CD8-positive, alpha-beta memory T cell (primary cell): ENCODE measurements around the gene CDKL2. TPM values are rescaled to one million over a fixed set of nuclear protein-coding genes. Genes with fewer than 3 reads are reported as not detected.
"Not testable (repeated sequence)": the region's sequence is repeated elsewhere in the genome, so short reads cannot be mapped to it uniquely, and the experiment has no call there.

Source experiments
- CTCF ChIA-PET: fragments of 350-600 bp; sonication (Branson Sonifier 250); formaldehyde crosslinking; loops from one replicate; lab custom pipeline; 2021; ENCODE audit warnings: antibody characterized with exemption; lab: Charles Lee
- POLR2A ChIA-PET: fragments of 350-600 bp; sonication (Branson Sonifier 250); formaldehyde crosslinking; loops from one replicate; lab custom pipeline; 2021; ENCODE audit warnings: antibody characterized with exemption; lab: Charles Lee
- DNase-seq, 5 donors: peaks; one replicate each; pipeline versions ENCODE4 v3.0.0 to v3.0.0-alpha.2; 2020 to 2022; ENCODE audit warnings: mixed read lengths in 1 of 5
- H3K27ac ChIP-seq: one replicate; pipeline ENCODE4 v1.7.0; 2013; ENCODE audit warnings: low read depth, mild to moderate bottlenecking, low read length, moderate library complexity
- H3K27me3 ChIP-seq: 2 replicates; pipeline ENCODE4 v1.7.0; 2013; ENCODE audit warnings: low read length, mild to moderate bottlenecking; ENCODE audit not compliant: insufficient read depth, poor library complexity, severe bottlenecking
- H3K36me3 ChIP-seq: 2 replicates; pipeline ENCODE4 v1.7.0; 2013; ENCODE audit warnings: mild to moderate bottlenecking, low read length, moderate library complexity; ENCODE audit not compliant: insufficient read depth
- H3K4me1 ChIP-seq: 2 replicates; pipeline ENCODE4 v1.7.0; 2013; ENCODE audit warnings: mild to moderate bottlenecking, low read length, moderate library complexity; ENCODE audit not compliant: insufficient read depth
- H3K4me3 ChIP-seq: 2 replicates; pipeline ENCODE4 v1.7.0; 2013; ENCODE audit warnings: mild to moderate bottlenecking, low read length
- H3K9me3 ChIP-seq: 2 replicates; pipeline ENCODE4 v1.7.0; 2013; ENCODE audit warnings: mild to moderate bottlenecking, low read length
- H3K27ac Mint-ChIP-seq, 8 donors: one replicate each; pipeline ENCODE4 v1.8.0; 2020 to 2021; ENCODE audit warnings: mixed read lengths in 8 of 8, mild to moderate bottlenecking in 6 of 8, inconsistent platforms in 3 of 8, moderate library complexity in 3 of 8
- H3K27me3 Mint-ChIP-seq, 2 donors: one replicate each; pipeline ENCODE4 v1.8.0; 2020 to 2021; ENCODE audit warnings: mixed read lengths in 2 of 2, mild to moderate bottlenecking in 1 of 2, moderate library complexity in 1 of 2
- H3K36me3 Mint-ChIP-seq, 3 donors: one replicate each; pipeline ENCODE4 v1.8.0; 2020 to 2021; ENCODE audit warnings: mixed read lengths in 3 of 3, inconsistent platforms in 1 of 3, mild to moderate bottlenecking in 1 of 3
- H3K4me1 Mint-ChIP-seq, 3 donors: one replicate each; pipeline ENCODE4 v1.8.0; 2020 to 2021; ENCODE audit warnings: mixed read lengths in 3 of 3, inconsistent platforms in 1 of 3, mild to moderate bottlenecking in 1 of 3
- H3K4me3 Mint-ChIP-seq, 7 donors: one replicate each; pipeline ENCODE4 v1.8.0; 2020 to 2021; ENCODE audit warnings: mixed read lengths in 7 of 7, mild to moderate bottlenecking in 6 of 7, moderate library complexity in 4 of 7, inconsistent platforms in 2 of 7
- H3K9me3 Mint-ChIP-seq, 5 donors: one replicate each; pipeline ENCODE4 v1.8.0; 2020 to 2022; ENCODE audit warnings: mixed read lengths in 5 of 5, mild to moderate bottlenecking in 3 of 5, moderate library complexity in 2 of 5, inconsistent platforms in 1 of 5
- polyA plus RNA-seq: library from polyadenylated mRNA; unstranded; fragments of 300-500 nt; fragmentation: Illumina TruSeq; gene quantifications from one replicate; pipeline ENCODE4 v1.2.3, GENCODE V29; 2021
- total RNA-seq, 2 experiments: library from RNA; stranded (reverse); gene quantifications; one replicate each; pipeline ENCODE4 v1.2.3, GENCODE V29; 2021

Gene CDKL2
- total and polyA plus RNA-seq, 3 experiments from 2014 or later: 0.27 to 0.47 (median 0.37) TPM

DNA sequence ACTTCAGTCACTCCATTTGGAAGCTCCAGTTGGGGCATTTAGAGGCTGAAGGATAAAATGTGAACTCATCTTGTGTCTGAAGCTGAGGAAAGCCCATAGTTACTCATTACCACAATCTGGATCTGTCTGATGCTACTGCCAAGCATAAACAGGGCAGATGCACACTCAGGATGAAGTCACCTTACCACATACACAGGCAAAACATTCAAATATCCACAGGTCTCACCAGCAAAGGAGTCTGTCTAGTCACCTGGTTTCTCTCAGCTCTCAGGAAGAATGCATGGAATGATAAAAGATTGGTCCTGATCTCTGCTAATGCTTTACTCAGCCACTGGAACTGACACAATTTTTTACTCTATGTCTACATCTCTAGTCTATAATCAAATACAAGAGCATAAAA, 87.5 kb downstream of the CDKL2 start:
- no peak overlapping the region for H3K27ac ChIP-seq
- no peak overlapping the region for H3K4me3 ChIP-seq
- no peak for DNase-seq
- no peaks in the 10 kb centered on the region for H3K9me3 ChIP-seq
- Mint-ChIP-seq H3K9me3 (no peaks in the 10 kb centered on the region), H3K27me3 (no peaks in the 10 kb centered on the region), H3K4me3 (no peak overlapping the region), H3K4me1 (no peaks in the 10 kb centered on the region), H3K36me3 (peaks cover 0 to 37% (median 23%) of the 10 kb centered on the region in 3 donors), H3K27ac (no peak overlapping the region)
- ChIA-PET POLR2A (interaction anchor here (0.6 kb wide), 1 partner anchor 26 kb away, joined by 6 read pairs; no protein-coding TSS in a partner anchor), CTCF (no interaction called here)
- no peaks in the 10 kb centered on the region for H3K4me1 ChIP-seq
- no peaks in the 10 kb centered on the region for H3K27me3 ChIP-seq
- no peaks in the 10 kb centered on the region for H3K36me3 ChIP-seq

DNA sequence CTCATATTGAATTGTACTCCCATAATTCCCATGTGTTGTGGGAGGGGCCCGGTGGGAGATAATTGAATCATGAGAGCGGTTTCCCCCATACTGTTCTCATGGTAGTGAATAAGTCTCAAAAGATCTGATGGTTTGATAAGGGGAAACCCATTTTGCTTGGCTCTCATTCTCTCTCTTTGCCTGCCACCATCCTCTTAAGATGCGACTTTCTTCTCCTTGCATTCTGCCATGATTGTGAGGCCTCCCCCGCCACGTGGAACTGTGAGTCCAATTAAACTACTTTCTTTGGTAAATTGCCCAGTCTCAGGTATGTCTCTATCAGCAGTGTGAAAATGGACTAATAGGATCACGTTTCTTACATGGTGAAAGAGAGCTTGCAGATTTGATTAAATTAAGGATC, 93.0 kb downstream of the CDKL2 start:
- H3K27ac ChIP-seq, H3K4me1 Mint-ChIP-seq, H3K4me1 ChIP-seq, H3K27me3 Mint-ChIP-seq, DNase-seq, H3K9me3 ChIP-seq, H3K27ac Mint-ChIP-seq, H3K4me3 Mint-ChIP-seq, H3K27me3 ChIP-seq, H3K4me3 ChIP-seq, CTCF ChIA-PET, POLR2A ChIA-PET, H3K36me3 ChIP-seq: not testable (repeated sequence)
- Mint-ChIP-seq H3K36me3 (peaks cover 19 to 35% (median 21%) of the 10 kb centered on the region in 3 donors), H3K9me3 (peaks cover 0 to 13% (median 5%) of the 10 kb centered on the region in 5 donors)

DNA sequence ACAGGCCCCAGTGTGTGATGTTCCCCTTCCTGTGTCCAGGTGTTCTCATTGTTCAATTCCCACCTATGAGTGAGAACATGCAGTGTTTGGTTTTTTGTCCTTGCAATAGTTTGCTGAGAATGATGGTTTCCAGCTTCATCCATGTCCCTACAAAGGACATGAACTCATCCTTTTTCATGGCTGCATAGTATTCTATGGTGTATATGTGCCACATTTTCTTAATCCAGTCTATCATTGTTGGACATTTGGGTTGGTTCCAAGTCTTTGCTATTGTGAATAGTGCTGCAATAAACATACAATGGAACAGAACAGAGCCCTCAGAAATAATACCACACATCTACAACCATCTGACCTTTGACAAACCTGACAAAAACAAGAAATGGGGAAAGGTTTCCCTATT, 96.4 kb downstream of the CDKL2 start:
- DNase-seq, H3K36me3 ChIP-seq, POLR2A ChIA-PET, H3K27ac Mint-ChIP-seq, H3K4me1 Mint-ChIP-seq, H3K4me3 ChIP-seq, H3K4me1 ChIP-seq, H3K27ac ChIP-seq, H3K4me3 Mint-ChIP-seq, H3K27me3 ChIP-seq, H3K9me3 ChIP-seq, CTCF ChIA-PET, H3K27me3 Mint-ChIP-seq: not testable (repeated sequence)
- Mint-ChIP-seq H3K9me3 (peaks cover 0 to 24% (median 9%) of the 10 kb centered on the region in 5 donors), H3K36me3 (peaks cover 33 to 51% (median 45%) of the 10 kb centered on the region in 3 donors)

DNA sequence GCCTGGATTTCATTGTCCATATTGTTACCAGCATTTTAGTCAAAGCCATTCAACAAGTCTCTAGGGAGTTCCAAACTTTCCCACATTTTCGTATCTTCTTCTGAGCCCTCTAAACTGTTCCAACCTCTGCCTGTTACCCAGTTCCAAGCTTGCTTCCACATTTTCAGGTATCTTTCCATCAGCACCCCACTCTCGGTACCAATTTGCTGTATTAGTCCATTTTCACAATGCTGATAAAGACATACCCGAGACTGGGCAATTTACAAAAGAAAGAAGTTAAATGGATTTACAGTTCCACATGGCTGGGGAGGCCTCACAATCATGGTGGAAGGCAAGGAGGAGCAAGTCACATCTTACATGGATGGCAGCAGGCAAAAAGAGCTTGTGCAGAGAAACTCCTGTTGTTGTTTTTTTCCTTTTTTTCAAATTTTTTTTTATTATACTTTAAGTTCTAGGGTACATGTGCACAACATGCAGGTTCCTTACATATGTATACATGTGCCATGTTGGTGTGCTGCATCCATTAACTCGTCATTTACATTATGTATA, 96.9 kb downstream of the CDKL2 start:
- Mint-ChIP-seq H3K36me3 (peaks cover 32 to 51% (median 46%) of the 10 kb centered on the region in 3 donors), H3K9me3 (peaks cover 0 to 24% (median 9%) of the 10 kb centered on the region in 5 donors)
- H3K27ac ChIP-seq, CTCF ChIA-PET, H3K4me1 ChIP-seq, H3K9me3 ChIP-seq, H3K36me3 ChIP-seq, H3K27me3 ChIP-seq, POLR2A ChIA-PET, H3K4me3 ChIP-seq, H3K4me3 Mint-ChIP-seq, H3K27ac Mint-ChIP-seq, H3K4me1 Mint-ChIP-seq, H3K27me3 Mint-ChIP-seq, DNase-seq: not testable (repeated sequence)

DNA sequence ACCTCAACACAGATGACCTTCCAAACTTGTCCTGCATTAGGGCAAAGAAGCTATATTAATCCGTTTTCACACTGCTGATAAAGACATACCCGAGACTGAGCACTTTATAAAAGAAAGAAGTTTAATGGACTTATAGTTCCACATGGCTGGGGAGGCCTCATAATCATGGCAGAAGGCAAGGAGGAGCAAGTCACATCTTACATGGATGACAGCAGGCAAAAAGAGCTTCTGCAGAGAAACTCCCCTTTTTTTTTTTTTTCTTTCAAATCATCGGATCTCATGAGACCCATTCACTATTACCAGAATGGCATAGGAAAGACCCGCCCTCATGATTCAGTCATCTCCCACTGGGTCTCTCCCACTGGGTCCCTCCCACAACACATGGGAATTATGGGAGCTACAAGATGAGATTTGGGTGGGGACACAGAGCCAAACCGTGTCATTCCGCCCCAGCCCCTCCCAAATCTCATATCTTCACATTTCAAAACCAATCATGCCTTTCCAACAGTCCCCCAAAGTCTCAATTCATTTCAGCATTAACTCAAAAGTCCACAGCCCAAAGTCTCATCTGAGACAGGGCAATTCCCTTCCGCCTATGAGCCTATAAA, 98.7 kb downstream of the CDKL2 start:
- DNase-seq, POLR2A ChIA-PET, H3K27me3 ChIP-seq, H3K27me3 Mint-ChIP-seq, H3K4me3 ChIP-seq, CTCF ChIA-PET, H3K4me3 Mint-ChIP-seq, H3K4me1 ChIP-seq, H3K27ac ChIP-seq, H3K9me3 ChIP-seq, H3K4me1 Mint-ChIP-seq: not testable (repeated sequence)
- peaks cover 39 to 63% (median 55%) of the 10 kb centered on the region in 3 donors for H3K36me3 Mint-ChIP-seq
- peaks cover 11% of the 10 kb centered on the region for H3K36me3 ChIP-seq
- peak overlapping the region in 1 of 8 donors; percentile 75 for H3K27ac Mint-ChIP-seq
- peaks cover 0 to 21% (median 9%) of the 10 kb centered on the region in 5 donors for H3K9me3 Mint-ChIP-seq

DNA sequence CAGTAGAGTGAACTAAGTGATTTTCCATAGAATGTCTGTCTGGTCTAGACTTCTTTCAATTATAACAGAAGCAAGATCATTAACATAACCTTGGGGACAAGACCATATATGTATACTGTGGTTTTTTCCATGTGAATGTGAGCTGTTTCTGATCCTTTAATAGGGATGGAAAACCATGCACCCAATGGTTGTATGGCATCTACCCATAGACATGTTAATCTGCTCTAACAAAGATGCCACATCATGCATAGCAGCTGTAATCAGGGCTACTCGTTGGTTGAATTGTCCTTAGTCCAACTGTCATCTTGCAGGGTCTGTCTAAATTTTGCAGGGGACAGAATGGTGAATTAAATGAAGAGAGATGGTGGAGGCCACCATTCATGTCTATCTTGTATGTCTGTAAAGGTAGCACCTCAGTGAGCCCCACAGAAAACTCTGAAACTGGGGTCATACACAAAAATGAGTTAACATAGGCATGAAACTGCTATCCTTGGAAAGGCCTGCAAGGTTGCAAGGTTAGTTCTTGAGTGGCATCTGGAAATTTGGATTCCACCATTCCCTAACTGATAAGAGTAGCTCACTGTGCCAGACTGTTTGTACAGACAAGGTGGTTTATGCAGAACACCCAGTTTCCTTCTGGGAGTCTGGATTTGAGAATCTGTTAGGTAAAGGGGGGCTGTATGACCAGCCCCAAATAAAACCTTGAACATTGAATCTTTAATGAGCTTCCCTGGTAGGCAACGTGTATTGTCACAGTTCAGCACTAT, 99.6 kb downstream of the CDKL2 start:
- no peaks in the 10 kb centered on the region for H3K9me3 ChIP-seq
- peaks cover 44 to 71% (median 60%) of the 10 kb centered on the region in 3 donors for H3K36me3 Mint-ChIP-seq
- CTCF ChIA-PET: no interaction called here
- H3K4me1 ChIP-seq: no peaks in the 10 kb centered on the region
- peaks cover 0 to 21% (median 9%) of the 10 kb centered on the region in 5 donors for H3K9me3 Mint-ChIP-seq
- H3K27me3 ChIP-seq: no peaks in the 10 kb centered on the region
- POLR2A ChIA-PET: no interaction called here
- no peak overlapping the region for H3K4me3 ChIP-seq
- H3K36me3 ChIP-seq: peaks cover 11% of the 10 kb centered on the region
- H3K27me3 Mint-ChIP-seq: no peaks in the 10 kb centered on the region
- peaks cover 3 to 5% (median 4%) of the 10 kb centered on the region in 3 donors for H3K4me1 Mint-ChIP-seq
- H3K4me3 Mint-ChIP-seq: no peak overlapping the region
- DNase-seq: no peak
- no peak overlapping the region for H3K27ac Mint-ChIP-seq
- no peak overlapping the region for H3K27ac ChIP-seq

Other genes with a start within 250 kb of the CDKL2 start
- 10 to 100 TPM; 27.9 to 31.7 TPM for gene RCHY1, start 116.1 kb downstream of the CDKL2 start, total RNA-seq
- 42.2 TPM for gene RCHY1, start 116.1 kb downstream of the CDKL2 start, polyA plus RNA-seq
- 10 to 100 TPM; 22.7 to 23.2 TPM for gene THAP6, start 116.1 kb downstream of the CDKL2 start, total RNA-seq
- 13.8 TPM for gene THAP6, start 116.1 kb downstream of the CDKL2 start, polyA plus RNA-seq
- gene ODAPH, start 74.5 kb downstream of the CDKL2 start, total RNA-seq: not detected
- 0.25 TPM for gene ODAPH, start 74.5 kb downstream of the CDKL2 start, polyA plus RNA-seq
- 100 to 1,000 TPM; 189 to 195 TPM for gene G3BP2, start 42.9 kb upstream of the CDKL2 start, total RNA-seq
- 115 TPM for gene G3BP2, start 42.9 kb upstream of the CDKL2 start, polyA plus RNA-seq
- 10 to 100 TPM; 39.9 to 41.5 TPM for gene USO1, start 94.0 kb upstream of the CDKL2 start, total RNA-seq
- gene USO1, start 94.0 kb upstream of the CDKL2 start, polyA plus RNA-seq: 33.5 TPM